ENCODE results near the gene BCL2L12. TPM values are rescaled to one million over a fixed set of nuclear protein-coding genes. Genes with fewer than 3 reads are reported as not detected.

Gene BCL2L12
- total and polyA plus RNA-seq, 2 of the 13 experiments (the other 11 are each of a cell fraction or from before 2014, with no cell fraction given), result 26.8 to 40.8 TPM

- no peak for TF ChIP-seq XRCC5 (optimal IDR thresholded peaks at IDR 0.05; ENCODE audit: low read length)
- peak; percentile 34 for TF ChIP-seq ASH2L (IDR thresholded peaks at IDR 0.05; ENCODE audit: insufficient read length, low read depth, low read length)
- no peak for TF ChIP-seq ADNP (CRISPR knock-in tag; IDR thresholded peaks at IDR 0.05)
- no peak for TF ChIP-seq ZSCAN21 (CRISPR knock-in tag; IDR thresholded peaks at IDR 0.05; ENCODE audit: borderline replicate concordance)
- no peak for TF ChIP-seq HNF4A (CRISPR knock-in tag; IDR thresholded peaks at IDR 0.05)
- TF ChIP-seq NFE2 (CRISPR knock-in tag; IDR thresholded peaks at IDR 0.05), result no peak
- TF ChIP-seq GATAD2A (CRISPR knock-in tag; IDR thresholded peaks at IDR 0.05), result peak; percentile 36; the same call in 1 of the 2 replicates
- TF ChIP-seq CREB1 (IDR thresholded peaks at IDR 0.05), result peak; percentile 98
- peak; percentile 98 for TF ChIP-seq CREB1 (CRISPR knock-in tag; IDR thresholded peaks at IDR 0.05)
- TF ChIP-seq BORCS8-MEF2B (CRISPR knock-in tag; IDR thresholded peaks at IDR 0.05), result no peak
- no peak for TF ChIP-seq CBX2 (IDR thresholded peaks at IDR 0.05; ENCODE audit: low read depth, low read length)
- TF ChIP-seq CBX2 (CRISPR knock-in tag; IDR thresholded peaks at IDR 0.05; ENCODE audit: low read depth), result no peak
- TF ChIP-seq ZNF225 (CRISPR knock-in tag; IDR thresholded peaks at IDR 0.05), result no peak
- TF ChIP-seq ZKSCAN5 (CRISPR knock-in tag; IDR thresholded peaks at IDR 0.05), result no peak
- no peak; the same call in 1 of the 2 replicates for TF ChIP-seq SMAD3 (CRISPR knock-in tag; IDR thresholded peaks at IDR 0.05)
- TF ChIP-seq ZNF704 (CRISPR knock-in tag; IDR thresholded peaks at IDR 0.05; ENCODE audit: borderline replicate concordance), result 0 out of 2 replicates have a peak, but pooled peaks have one; percentile 74
- no peak for TF ChIP-seq ZNF615 (CRISPR knock-in tag; IDR thresholded peaks at IDR 0.05; ENCODE audit: borderline replicate concordance)
- 0 out of 2 replicates have a peak, but pooled peaks have one; percentile 9 for TF ChIP-seq NRL (CRISPR knock-in tag; IDR thresholded peaks at IDR 0.05; ENCODE audit: borderline replicate concordance)
- TF ChIP-seq POLR2A (IDR thresholded peaks at IDR 0.05; ENCODE audit: insufficient read depth in 1 of 2, low read depth in 2 of 2, low read length in 2 of 2), result peak; percentile 81 to 92
- no peak for TF ChIP-seq FUBP1 (CRISPR knock-in tag; IDR thresholded peaks at IDR 0.05; ENCODE audit: borderline replicate concordance)
- peak; percentile 63; the same call in 1 of the 2 replicates for TF ChIP-seq PHF20 (CRISPR knock-in tag; IDR thresholded peaks at IDR 0.05)
- TF ChIP-seq AGO2 (optimal IDR thresholded peaks at IDR 0.05; ENCODE audit: low read depth, low read length), result peak; percentile 81
- peak in 1 of 2 experiments; percentile 85; a peak in 2 of 4 replicates for TF ChIP-seq KLF16 (CRISPR knock-in tag; IDR thresholded peaks at IDR 0.05)
- TF ChIP-seq SRY (CRISPR knock-in tag; IDR thresholded peaks at IDR 0.05), result no peak
- no peak for TF ChIP-seq ZNF484 (CRISPR knock-in tag; IDR thresholded peaks at IDR 0.05; ENCODE audit: borderline replicate concordance, low read depth)
- no peak for TF ChIP-seq ZNF337 (CRISPR knock-in tag; IDR thresholded peaks at IDR 0.05; ENCODE audit: borderline replicate concordance, low read depth)
- no peak for TF ChIP-seq FOXO1 (CRISPR knock-in tag; IDR thresholded peaks at IDR 0.05)
- peak; percentile 59; the same call in 1 of the 2 replicates for TF ChIP-seq KDM5A (IDR thresholded peaks at IDR 0.05; ENCODE audit: borderline replicate concordance, low read length)
- TF ChIP-seq NFIB (CRISPR knock-in tag; IDR thresholded peaks at IDR 0.05; ENCODE audit: borderline replicate concordance), result no peak
Measured at GRCh38 chr19:49641688-49642491, 23.8 kb upstream of the BCL2L12 start, which contains the start of gene SCAF1 (continued).

Data from HepG2 (cell line).